Esophagus muscularis mucosa (tissue), 4 donors: ENCODE measurements around the gene CSF1. TPM values are rescaled to one million over a fixed set of nuclear protein-coding genes. Genes with fewer than 3 reads are reported as not detected.

Experiments used
- DNase-seq: peaks from one replicate; pipeline ENCODE4 v3.0.0-alpha.2; 2017; ENCODE audit errors: extremely low spot score
- H3K27ac ChIP-seq, 4 donors: fragments of 200-600 bp; sonication (generic); replicated peaks in 1 of 4; 1 replicate in 3 of 4; 2 replicates in 1 of 4; pipeline ENCODE4 v1.5.1; 2016 to 2019; ENCODE audit warnings: mild to moderate bottlenecking in 1 of 4
- H3K27me3 ChIP-seq, 4 donors: fragments of 200-600 bp; sonication (generic); one replicate each; pipeline versions ENCODE4 v1.5.1 to v1.6.0; 2016 to 2019
- H3K36me3 ChIP-seq, 4 donors: fragments of 200-600 bp; sonication (generic); one replicate each; pipeline ENCODE4 v1.5.1; 2016 to 2019
- H3K4me1 ChIP-seq, 4 donors: fragments of 200-600 bp; sonication (generic); one replicate each; pipeline ENCODE4 v1.5.1; 2016 to 2019
- H3K4me3 ChIP-seq, 4 donors: fragments of 200-600 bp; sonication (generic); 1 replicate in 2 of 4; 2 replicates in 2 of 4; pipeline ENCODE4 v1.5.1; 2016 to 2019; ENCODE audit warnings: mild to moderate bottlenecking in 4 of 4, moderate library complexity in 1 of 4
- H3K9me3 ChIP-seq, 4 donors: fragments of 200-600 bp; sonication (generic); 1 replicate in 3 of 4; 2 replicates in 1 of 4; pipeline ENCODE4 v1.5.1; 2016 to 2019
- CTCF ChIP-seq, 3 experiments: fragments of 200-600 bp in 2 of 3; fragments of 450-650 bp in 1 of 3; sonication (generic) in 2 of 3; IDR thresholded peaks; one replicate each; pipeline ENCODE4 v1.5.1; 2017 to 2019; ENCODE audit warnings: antibody characterized with exemption in 3 of 3, mild to moderate bottlenecking in 2 of 3, moderate library complexity in 1 of 3
- EP300 ChIP-seq: sonication (generic); formaldehyde crosslinking; IDR thresholded peaks from one replicate; pipeline ENCODE4 v1.6.1; 2017; ENCODE audit warnings: antibody characterized with exemption
- POLR2A ChIP-seq: fragments of 450-650 bp; IDR thresholded peaks from one replicate; pipeline ENCODE4 v1.6.1; 2017; ENCODE audit warnings: antibody characterized with exemption, moderate library complexity, mild to moderate bottlenecking, low read depth
- POLR2AphosphoS5 ChIP-seq, 2 donors: sonication (generic); formaldehyde crosslinking; IDR thresholded peaks; one replicate each; pipeline ENCODE4 v1.6.1; 2017; ENCODE audit warnings: antibody characterized with exemption in 2 of 2
- WGBS: methylation state at CpG from one replicate; pipeline ENCODE4 v1.1.5; 2018; 5-methylcytosine and 5-hydroxymethylcytosine counted together
- intact Hi-C: fragments of 100-400 bp; cut with DNase I; formaldehyde crosslinking; loops from one replicate; pipeline ENCODE4 v1.15.1; 2023
- total RNA-seq, 4 donors: library from RNA; depleted of rRNA; stranded (reverse); fragments of >200 nt; gene quantifications; one replicate each; pipeline versions ENCODE4 v1.1.0 to v1.2.1, GENCODE V29; 2016

The CSF1 gene
- total RNA-seq, 4 donors from 2014 or later, result 27.0 to 92.6 (median 48.1) TPM

GRCh38 chr1:109908836-109909235 lies 1.8 kb upstream of the CSF1 start:
- no peak for TF ChIP-seq POLR2A
- TF ChIP-seq CTCF (IDR thresholded peaks at IDR 0.05), result no peak
- no peak for TF ChIP-seq POLR2AphosphoS5 (IDR thresholded peaks at IDR 0.05)
- TF ChIP-seq EP300, result no peak
- Histone ChIP-seq H3K4me1 (peaks cover 40 to 53% (median 43%) of the 10 kb centered on the region in 4 donors), H3K27me3 (no peaks in the 10 kb centered on the region), H3K27ac (no peak overlapping the region), H3K36me3 (no peaks in the 10 kb centered on the region), H3K9me3 (no peaks in the 10 kb centered on the region), H3K4me3 (no peak overlapping the region)
- 97% methylated on average over 3 of the region's 3 CpGs for WGBS
- no peak for DNase-seq
- intact Hi-C loops, result no loop called here

- H3K27me3 ChIP-seq, result no peaks in the 10 kb centered on the region
- WGBS, result 59% methylated on average over 3 of the region's 3 CpGs
- peaks cover 47 to 56% (median 50%) of the 10 kb centered on the region in 4 donors for H3K4me1 ChIP-seq
- intact Hi-C loops, result no loop called here
- peaks cover 0 to 4% (median 0%) of the 10 kb centered on the region in 4 donors for H3K36me3 ChIP-seq
- H3K4me3 ChIP-seq, result no peak overlapping the region
- no peaks in the 10 kb centered on the region for H3K9me3 ChIP-seq
- TF ChIP-seq CTCF (IDR thresholded peaks at IDR 0.05) (no peak), POLR2AphosphoS5 (IDR thresholded peaks at IDR 0.05) (no peak), POLR2A (no peak), EP300 (no peak)
- peak overlapping the region; percentile 81 to 88 (median 86) for H3K27ac ChIP-seq
- DNase-seq, result no peak
Observed at GRCh38 chr1:109909561-109909960, 1.1 kb upstream of the CSF1 start.

GRCh38 chr1:109910963-109911798 lies 532 bp downstream of the CSF1 start:
- peaks cover 5 to 20% (median 11%) of the 10 kb centered on the region in 4 donors for H3K36me3 ChIP-seq
- under 1% methylated on average over 27 of the region's 70 CpGs for WGBS
- no peaks in the 10 kb centered on the region for H3K27me3 ChIP-seq
- H3K27ac ChIP-seq, result peak overlapping the region; percentile 81 to 88 (median 86)
- no peaks in the 10 kb centered on the region for H3K9me3 ChIP-seq
- peaks cover 53 to 68% (median 60%) of the 10 kb centered on the region in 4 donors for H3K4me1 ChIP-seq
- intact Hi-C loops, result loop anchor here (5.0 to 10.0 kb wide), 5 partner anchors 34 to 256 kb away; partner anchors contain the start of genes AHCYL1 and GSTM4
- H3K4me3 ChIP-seq, result peak overlapping the region; percentile 65 to 91 (median 78)
- no peak for TF ChIP-seq POLR2A
- no peak for TF ChIP-seq CTCF (IDR thresholded peaks at IDR 0.05)
- no peak for TF ChIP-seq POLR2AphosphoS5 (IDR thresholded peaks at IDR 0.05)
- TF ChIP-seq EP300, result no peak
- no peak for DNase-seq

- WGBS, result 47% methylated on average over 4 of the region's 4 CpGs
- H3K27me3 ChIP-seq, result no peaks in the 10 kb centered on the region
- peak overlapping the region; percentile 65 to 91 (median 78) for H3K4me3 ChIP-seq
- intact Hi-C loops, result loop anchor here (5.0 to 10.0 kb wide), 5 partner anchors 35 to 258 kb away; partner anchors contain the start of genes AHCYL1 and GSTM4
- H3K9me3 ChIP-seq, result no peaks in the 10 kb centered on the region
- peaks cover 9 to 32% (median 22%) of the 10 kb centered on the region in 4 donors for H3K36me3 ChIP-seq
- H3K4me1 ChIP-seq, result peaks cover 53 to 67% (median 57%) of the 10 kb centered on the region in 4 donors
- no peak for DNase-seq
- TF ChIP-seq CTCF (IDR thresholded peaks at IDR 0.05) (no peak), POLR2AphosphoS5 (IDR thresholded peaks at IDR 0.05) (no peak), POLR2A (no peak), EP300 (no peak)
- H3K27ac ChIP-seq, result peak overlapping the region; percentile 81 to 88 (median 86)
Observed at GRCh38 chr1:109912214-109912861, 1.7 kb downstream of the CSF1 start.
